Measurements from ENCODE around the gene MAZ.
"Not testable (repeated sequence)": the region's sequence is repeated elsewhere in the genome, so short reads cannot be mapped to it uniquely, and the experiment has no call there.

Gene MAZ

GRCh38 chr16:29820730-29821642 is 14.7 kb downstream of the MAZ start:
- FAIRE-seq (peak; percentile 70), DNase-seq (ENCODE audit: insufficient read length) (peak; percentile 64)
- TF ChIP-seq POLR2AphosphoS5 (IDR thresholded peaks at IDR 0.05; ENCODE audit: low read depth, low read length) (peak; percentile 66; the same call in 1 of the 2 replicates), POLR2A (IDR thresholded peaks at IDR 0.05; ENCODE audit: low read depth, low read length) (peak; percentile 72; the same call in 1 of the 2 replicates), TAF1 (IDR thresholded peaks at IDR 0.05; ENCODE audit: borderline replicate concordance, low read depth, low read length) (0 out of 2 replicates have a peak, but pooled peaks have one; percentile 56)

GRCh38 chr16:29821643-29822115 is 15.3 kb downstream of the MAZ start:
- FAIRE-seq (no peak), DNase-seq (ENCODE audit: insufficient read length) (no peak)
- TF ChIP-seq POLR2A (IDR thresholded peaks at IDR 0.05; ENCODE audit: low read depth, low read length) (no peak), TAF1 (IDR thresholded peaks at IDR 0.05; ENCODE audit: borderline replicate concordance, low read depth, low read length) (no peak), POLR2AphosphoS5 (IDR thresholded peaks at IDR 0.05; ENCODE audit: low read depth, low read length) (no peak)

DNA sequence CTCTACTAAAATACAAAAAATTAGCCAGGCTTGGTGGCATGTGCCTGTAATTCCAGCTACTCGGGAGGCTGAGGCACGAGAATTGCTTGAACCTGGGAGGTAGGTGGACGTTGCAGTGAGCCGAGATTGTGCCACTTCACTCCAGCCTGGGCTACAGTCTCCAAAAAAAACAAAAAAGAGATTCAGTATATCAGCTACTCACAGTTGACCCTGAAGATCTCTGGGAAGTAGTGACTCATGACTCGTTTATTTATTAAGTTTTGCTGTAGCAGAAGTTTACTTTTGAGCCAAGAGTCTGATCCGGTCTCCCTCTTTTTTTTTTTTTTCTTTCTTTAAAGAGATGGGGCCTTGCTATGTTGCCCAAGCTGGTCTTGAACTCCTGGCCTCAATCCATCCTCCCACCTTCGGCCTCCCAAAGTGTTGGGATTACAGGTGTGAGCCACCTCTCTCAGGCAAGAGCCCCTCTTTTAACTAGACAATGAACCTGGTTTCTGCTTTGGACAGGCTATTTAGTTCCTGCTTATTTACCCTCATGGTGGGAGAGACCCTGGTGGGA is 18.3 kb downstream of the MAZ start:
- no peak for DNase-seq (ENCODE audit: insufficient read length)
- TF ChIP-seq POLR2AphosphoS5 (IDR thresholded peaks at IDR 0.05; ENCODE audit: low read depth, low read length) (no peak), POLR2A (IDR thresholded peaks at IDR 0.05; ENCODE audit: low read depth, low read length) (no peak), TAF1 (IDR thresholded peaks at IDR 0.05; ENCODE audit: borderline replicate concordance, low read depth, low read length) (no peak)

GRCh38 chr16:29825145-29826044 is 19.1 kb downstream of the MAZ start:
- DNase-seq (ENCODE audit: insufficient read length): peak; percentile 72
- no peak for FAIRE-seq
- no peak for TF ChIP-seq TAF1 (IDR thresholded peaks at IDR 0.05; ENCODE audit: borderline replicate concordance, low read depth, low read length)
- no peak; the same call in 1 of the 2 replicates for TF ChIP-seq POLR2A (IDR thresholded peaks at IDR 0.05; ENCODE audit: low read depth, low read length)
- no peak for TF ChIP-seq POLR2AphosphoS5 (IDR thresholded peaks at IDR 0.05; ENCODE audit: low read depth, low read length)

More for the DNA sequence above, 18.3 kb downstream of the MAZ start:
- FAIRE-seq: no peak

- DNase-seq (ENCODE audit: insufficient read length) (no peak), FAIRE-seq (no peak)
- TF ChIP-seq TAF1 (IDR thresholded peaks at IDR 0.05; ENCODE audit: borderline replicate concordance, low read depth, low read length) (no peak), POLR2AphosphoS5 (IDR thresholded peaks at IDR 0.05; ENCODE audit: low read depth, low read length) (no peak), POLR2A (IDR thresholded peaks at IDR 0.05; ENCODE audit: low read depth, low read length) (no peak)
Measured at GRCh38 chr16:29826342-29826695, 20.0 kb downstream of the MAZ start.

DNA sequence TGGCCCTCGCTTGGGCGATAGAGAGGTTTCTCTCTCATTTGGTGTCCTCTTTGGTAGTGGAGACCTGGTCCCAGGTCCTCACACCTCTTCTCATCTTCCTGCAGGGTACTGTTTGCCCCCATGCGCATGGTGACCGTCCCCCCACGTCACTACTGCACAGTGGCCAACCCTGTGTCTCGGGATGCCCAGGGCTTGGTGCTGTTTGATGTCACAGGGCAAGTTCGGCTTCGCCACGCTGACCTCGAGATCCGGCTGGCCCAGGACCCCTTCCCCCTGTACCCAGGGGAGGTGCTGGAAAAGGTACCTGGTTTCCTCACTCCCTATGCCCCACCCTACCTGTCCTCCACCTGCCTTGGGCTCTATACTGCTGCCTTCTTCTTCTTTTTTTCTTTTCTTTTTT is 24.4 kb downstream of the MAZ start:
- no peak for TF ChIP-seq POLR2A (IDR thresholded peaks at IDR 0.05; ENCODE audit: low read depth, low read length)
- TF ChIP-seq POLR2AphosphoS5 (IDR thresholded peaks at IDR 0.05; ENCODE audit: low read depth, low read length): no peak
- TF ChIP-seq TAF1 (IDR thresholded peaks at IDR 0.05; ENCODE audit: borderline replicate concordance, low read depth, low read length): no peak
- FAIRE-seq: no peak
- no peak for DNase-seq (ENCODE audit: insufficient read length)

DNA sequence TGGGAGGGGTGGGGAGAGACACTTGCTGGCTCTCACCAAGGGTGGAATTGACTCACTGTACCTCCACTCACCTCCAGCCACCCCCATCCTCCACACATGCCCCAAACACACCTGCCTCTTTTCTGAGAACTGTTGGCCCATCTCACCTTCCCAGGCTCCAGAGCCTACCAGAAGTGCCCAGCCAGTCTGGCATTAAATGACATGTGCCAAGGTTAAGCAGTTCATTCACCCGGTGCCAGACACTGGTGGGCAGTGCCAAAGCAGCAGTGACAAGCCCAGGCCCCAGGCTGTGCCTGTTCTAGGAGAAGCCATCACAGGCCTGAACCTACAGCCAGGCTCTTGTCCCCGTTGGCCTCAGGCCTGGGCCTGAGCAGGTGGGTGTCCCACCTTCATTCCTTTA is 25.2 kb downstream of the MAZ start:
- DNase-seq (ENCODE audit: insufficient read length): no peak
- TF ChIP-seq POLR2A (IDR thresholded peaks at IDR 0.05; ENCODE audit: low read depth, low read length) (no peak), POLR2AphosphoS5 (IDR thresholded peaks at IDR 0.05; ENCODE audit: low read depth, low read length) (no peak), TAF1 (IDR thresholded peaks at IDR 0.05; ENCODE audit: borderline replicate concordance, low read depth, low read length) (no peak)
- no peak for FAIRE-seq

- not testable (repeated sequence) for DNase-seq (ENCODE audit: insufficient read length)
Measured at GRCh38 chr16:29833219-29833618, 26.9 kb downstream of the MAZ start.

DNA sequence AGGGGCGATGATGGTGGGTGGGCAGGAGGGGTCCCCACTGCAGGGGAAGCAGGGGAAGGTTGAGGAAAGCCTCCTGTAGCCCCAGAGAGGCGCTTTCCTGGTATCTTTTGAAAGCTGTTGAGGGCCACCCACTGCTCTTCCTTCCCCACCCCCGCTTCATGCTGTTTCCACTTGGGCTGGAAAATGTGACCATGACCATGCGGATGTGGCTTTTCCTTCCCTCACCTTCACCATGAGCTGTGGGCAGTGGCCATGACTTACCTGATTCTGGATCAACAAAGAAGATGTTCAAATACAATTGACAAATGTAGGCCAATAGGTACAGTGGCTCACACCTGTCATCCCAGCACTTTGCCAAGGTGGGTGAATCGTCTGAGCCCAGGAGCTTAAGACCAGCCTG is 27.8 kb downstream of the MAZ start:
- no peak for TF ChIP-seq POLR2A (IDR thresholded peaks at IDR 0.05; ENCODE audit: low read depth, low read length)
- TF ChIP-seq POLR2AphosphoS5 (IDR thresholded peaks at IDR 0.05; ENCODE audit: low read depth, low read length): no peak
- TF ChIP-seq TAF1 (IDR thresholded peaks at IDR 0.05; ENCODE audit: borderline replicate concordance, low read depth, low read length): no peak
- DNase-seq (ENCODE audit: insufficient read length): no peak
- no peak for FAIRE-seq

More at GRCh38 chr16:29833219-29833618, 26.9 kb downstream of the MAZ start:
- FAIRE-seq: not testable (repeated sequence)

- TF ChIP-seq TAF1 (IDR thresholded peaks at IDR 0.05; ENCODE audit: borderline replicate concordance, low read depth, low read length) (no peak), POLR2A (IDR thresholded peaks at IDR 0.05; ENCODE audit: low read depth, low read length) (no peak), POLR2AphosphoS5 (IDR thresholded peaks at IDR 0.05; ENCODE audit: low read depth, low read length) (no peak)
- DNase-seq (ENCODE audit: insufficient read length) (no peak), FAIRE-seq (no peak)
Measured at GRCh38 chr16:29835926-29836325, 29.6 kb downstream of the MAZ start.

GRCh38 chr16:29836623-29837022 is 30.3 kb downstream of the MAZ start:
- FAIRE-seq (no peak), DNase-seq (ENCODE audit: insufficient read length) (no peak)
- TF ChIP-seq POLR2A (IDR thresholded peaks at IDR 0.05; ENCODE audit: low read depth, low read length): no peak
- TF ChIP-seq TAF1 (IDR thresholded peaks at IDR 0.05; ENCODE audit: borderline replicate concordance, low read depth, low read length): no peak
- TF ChIP-seq POLR2AphosphoS5 (IDR thresholded peaks at IDR 0.05; ENCODE audit: low read depth, low read length): no peak

All from GM12892 (cell line).